Retina (tissue), 1 donor: ENCODE measurements around the gene ALG11.
A peak's percentile ranks its signal among the peaks of the same experiment; 100 is the strongest.
"Not testable (repeated sequence)": the region's sequence is repeated elsewhere in the genome, so short reads cannot be mapped to it uniquely, and the experiment has no call there.

Source experiments
- DNase-seq: peaks from one replicate; pipeline ENCODE4 v3.0.0-alpha.2; 2016

Gene ALG11

GRCh38 chr13:52011632-52012511, at the start of gene ALG11:
Gene ALG11 (plus strand): TSS chr13:52012398. CDS start chr13:52012419, 21 bp downstream.
- DNase-seq = peak; percentile 99

GRCh38 chr13:51966186-51966585, 46.0 kb upstream of the ALG11 start:
- no peak for DNase-seq

GRCh38 chr13:51967482-51968446, 44.4 kb upstream of the ALG11 start:
- no peak for DNase-seq

GRCh38 chr13:51970349-51970748, 41.8 kb upstream of the ALG11 start:
- DNase-seq = no peak

GRCh38 chr13:51971520-51972426, 40.4 kb upstream of the ALG11 start:
- DNase-seq = no peak

GRCh38 chr13:51974482-51974881, 37.7 kb upstream of the ALG11 start:
- no peak for DNase-seq

GRCh38 chr13:51976423-51976822, 35.8 kb upstream of the ALG11 start:
- DNase-seq = no peak

- DNase-seq = no peak
Measured at GRCh38 chr13:51976890-51977289, 35.3 kb upstream of the ALG11 start.

GRCh38 chr13:51977625-51978024, 34.6 kb upstream of the ALG11 start:
- no peak for DNase-seq

- no peak for DNase-seq
Measured at GRCh38 chr13:51978796-51979556, 33.2 kb upstream of the ALG11 start.

- no peak for DNase-seq
Measured at GRCh38 chr13:51980908-51981307, 31.3 kb upstream of the ALG11 start.

- DNase-seq = no peak
Measured at GRCh38 chr13:51981355-51981754, 30.8 kb upstream of the ALG11 start.

GRCh38 chr13:51983292-51983691, 28.9 kb upstream of the ALG11 start:
- not testable (repeated sequence) for DNase-seq

- not testable (repeated sequence) for DNase-seq
Measured at GRCh38 chr13:51984904-51985303, 27.3 kb upstream of the ALG11 start.

- no peak for DNase-seq
Measured at GRCh38 chr13:51988988-51989618, 23.1 kb upstream of the ALG11 start.

- no peak for DNase-seq
Measured at GRCh38 chr13:51993713-51994112, 18.5 kb upstream of the ALG11 start.

- peak; percentile 28 for DNase-seq
Measured at GRCh38 chr13:51995677-51996551, 16.3 kb upstream of the ALG11 start.

GRCh38 chr13:51996641-51997040, 15.6 kb upstream of the ALG11 start:
- no peak for DNase-seq

GRCh38 chr13:51997186-51997585, 15.0 kb upstream of the ALG11 start:
- DNase-seq = no peak
